GM13976 (cell line): ENCODE data around the gene VEGFB.

ENCODE experiments used
- DNase-seq: peaks from one replicate; pipeline ENCODE4 v3.0.0; 2012; ENCODE audit warnings: low spot score
- CTCF ChIP-seq: IDR thresholded peaks from 2 replicates; pipeline ENCODE4 v1.5.1; 2012; ENCODE audit warnings: borderline replicate concordance, mild to moderate bottlenecking; ENCODE audit not compliant: insufficient read depth; ENCODE audit errors: extremely low read depth, missing control alignments, control extremely low read depth
- in situ Hi-C: fragments of 300-500 bp; cut with MboI; formaldehyde crosslinking; loops from one replicate; pipeline ENCODE4 v1.12.0; 2022; ENCODE audit warnings: low sequenced_read_pairs, mixed read lengths, inconsistent platforms; ENCODE audit not compliant: unreplicated experiment

Gene VEGFB

GRCh38 chr11:64247729-64248531, 13.5 kb downstream of the VEGFB start:
- TF ChIP-seq CTCF = no peak
- DNase-seq = no peak
- in situ Hi-C loops = no loop called here

DNA sequence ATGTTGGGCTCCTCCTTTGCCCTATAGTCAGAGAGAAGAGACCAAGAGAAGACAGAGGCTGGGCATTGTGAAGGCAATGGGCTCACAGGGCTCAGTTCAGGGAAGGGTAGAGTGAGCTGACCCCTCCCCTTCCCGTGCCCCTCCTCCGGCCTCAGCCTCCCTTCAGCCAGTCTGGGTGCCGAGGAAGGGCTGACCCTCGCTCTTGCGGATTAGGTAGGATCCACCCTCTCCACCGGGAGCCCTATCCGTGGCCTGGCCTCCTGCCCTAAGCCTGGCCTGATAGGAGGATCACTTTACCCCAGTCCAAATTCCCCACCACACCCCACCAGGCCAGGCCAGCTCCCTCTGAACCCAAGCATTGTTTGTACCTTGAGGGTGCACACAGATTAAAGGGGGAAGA, 14.2 kb downstream of the VEGFB start:
- no peak for DNase-seq
- no peak for TF ChIP-seq CTCF
- in situ Hi-C loops = no loop called here

DNA sequence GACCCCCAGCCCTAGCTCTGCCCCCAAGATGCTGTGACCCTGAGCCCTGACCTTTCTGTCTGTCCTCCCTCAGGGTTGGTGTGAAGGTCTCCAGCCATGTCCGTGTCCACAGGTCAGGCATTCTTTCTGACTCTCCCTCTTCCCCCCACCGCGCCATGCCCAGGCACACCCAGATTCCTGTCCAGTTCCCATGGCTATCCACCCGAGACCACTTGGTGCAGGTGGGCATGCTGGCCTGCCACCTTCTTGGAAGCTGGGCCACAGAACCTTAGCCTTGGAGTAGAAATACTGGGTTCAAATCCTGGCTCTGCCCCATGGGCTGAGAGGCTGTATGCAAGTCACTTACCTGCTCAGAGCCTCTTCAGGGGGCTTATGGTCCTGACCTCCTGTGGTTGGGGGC, 14.7 kb downstream of the VEGFB start:
- no peak for DNase-seq
- in situ Hi-C loops = no loop called here
- no peak for TF ChIP-seq CTCF

GRCh38 chr11:64249563-64250414, 15.4 kb downstream of the VEGFB start:
- no peak for DNase-seq
- in situ Hi-C loops = no loop called here
- TF ChIP-seq CTCF = no peak

DNA sequence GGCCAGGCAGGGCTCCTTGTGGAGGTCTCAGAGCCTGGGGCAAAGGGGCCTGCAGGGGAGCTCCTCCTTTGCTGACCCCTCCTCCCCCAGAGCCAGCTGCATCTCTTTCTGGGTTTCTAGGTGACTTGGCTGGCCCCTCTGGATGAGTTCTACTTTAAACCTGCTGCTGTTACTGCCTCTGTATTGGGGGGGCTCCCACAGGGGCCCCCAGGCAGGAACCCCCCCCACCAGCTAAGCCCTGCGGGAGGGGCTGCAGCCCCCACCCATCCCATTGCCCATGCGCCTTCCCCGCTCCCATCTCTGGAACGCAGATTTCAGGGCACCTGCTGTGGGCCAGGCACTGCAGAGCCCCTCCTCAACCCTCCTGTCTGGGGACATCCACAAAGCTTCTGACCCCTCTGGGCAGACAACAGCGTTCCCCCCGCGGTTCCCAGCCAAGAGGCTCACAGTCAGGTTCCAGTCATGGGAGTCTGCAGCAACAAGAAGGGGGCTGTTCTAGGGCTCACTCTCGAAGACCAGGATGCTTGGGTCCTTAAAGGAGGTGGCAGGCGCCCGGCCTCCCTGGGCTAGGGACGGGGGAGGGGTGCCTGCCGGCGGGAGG, 16.1 kb downstream of the VEGFB start:
- DNase-seq = no peak
- TF ChIP-seq CTCF = no peak
- in situ Hi-C loops = no loop called here

- TF ChIP-seq CTCF = peak; percentile 78
- in situ Hi-C loops = no loop called here
- peak; percentile 94 for DNase-seq
Measured at GRCh38 chr11:64251016-64251752, 16.8 kb downstream of the VEGFB start, which contains the start of gene PLCB3. TSS of gene PLCB3 (plus strand) at chr11:64251530. CDS start at chr11:64251650, 120 bp downstream.
